ENCODE measurements around the gene BBX.

BBX gene

GRCh38 chr3:107627962-107628542 is 105.3 kb downstream of the BBX start:
- Histone ChIP-seq H3K4me3 (ENCODE audit: low read depth, low read length) (no peak overlapping the region), H3K4me1 (peaks cover 14% of the 10 kb centered on the region), H3K27me3 (no peaks in the 10 kb centered on the region), H3K9me3 (no peaks in the 10 kb centered on the region), H3K36me3 (no peaks in the 10 kb centered on the region)
- no peak for TF ChIP-seq CTCF (IDR thresholded peaks at IDR 0.05; ENCODE audit: low read depth, low read length)
- DNase-seq: no peak

GRCh38 chr3:107629566-107629965 is 106.8 kb downstream of the BBX start:
- H3K36me3 ChIP-seq: no peaks in the 10 kb centered on the region
- H3K9me3 ChIP-seq: no peaks in the 10 kb centered on the region
- H3K4me1 ChIP-seq: peaks cover 14% of the 10 kb centered on the region
- no peak overlapping the region for H3K4me3 ChIP-seq (ENCODE audit: low read depth, low read length)
- no peak for TF ChIP-seq CTCF (IDR thresholded peaks at IDR 0.05; ENCODE audit: low read depth, low read length)
- no peak for DNase-seq
- no peaks in the 10 kb centered on the region for H3K27me3 ChIP-seq

- peaks cover 12% of the 10 kb centered on the region for H3K4me1 ChIP-seq
- no peak overlapping the region for H3K4me3 ChIP-seq (ENCODE audit: low read depth, low read length)
- H3K36me3 ChIP-seq: no peaks in the 10 kb centered on the region
- no peaks in the 10 kb centered on the region for H3K27me3 ChIP-seq
- no peak for DNase-seq
- no peaks in the 10 kb centered on the region for H3K9me3 ChIP-seq
- no peak for TF ChIP-seq CTCF (IDR thresholded peaks at IDR 0.05; ENCODE audit: low read depth, low read length)
Measured at GRCh38 chr3:107630779-107631178, 108.0 kb downstream of the BBX start.

DNA sequence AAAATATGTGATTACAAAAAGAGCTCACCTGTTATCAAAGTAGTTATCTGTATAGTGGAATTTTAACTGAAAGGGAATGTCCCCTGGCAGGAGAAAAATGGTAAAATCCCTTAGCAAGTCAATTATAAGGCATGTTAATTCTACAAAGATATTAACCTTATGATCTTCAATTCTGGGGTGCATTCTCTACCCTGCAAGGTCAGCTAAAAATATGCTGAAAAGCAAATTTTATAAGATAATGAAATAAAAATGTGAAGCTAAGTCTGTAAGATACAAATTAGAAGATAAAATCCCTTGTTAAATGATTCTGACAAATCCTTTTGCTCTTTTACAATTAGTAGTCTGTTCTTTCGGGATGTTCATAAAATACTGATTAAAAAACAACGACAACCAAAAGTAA is 109.8 kb downstream of the BBX start:
- no peaks in the 10 kb centered on the region for H3K9me3 ChIP-seq
- H3K4me1 ChIP-seq: peaks cover 12% of the 10 kb centered on the region
- no peaks in the 10 kb centered on the region for H3K36me3 ChIP-seq
- H3K27me3 ChIP-seq: no peaks in the 10 kb centered on the region
- TF ChIP-seq CTCF (IDR thresholded peaks at IDR 0.05; ENCODE audit: low read depth, low read length): no peak
- H3K4me3 ChIP-seq (ENCODE audit: low read depth, low read length): no peak overlapping the region
- DNase-seq: no peak

- Histone ChIP-seq H3K4me1 (peaks cover 12% of the 10 kb centered on the region), H3K36me3 (no peaks in the 10 kb centered on the region), H3K9me3 (no peaks in the 10 kb centered on the region), H3K27me3 (no peaks in the 10 kb centered on the region), H3K4me3 (ENCODE audit: low read depth, low read length) (no peak overlapping the region)
- no peak for TF ChIP-seq CTCF (IDR thresholded peaks at IDR 0.05; ENCODE audit: low read depth, low read length)
- no peak for DNase-seq
Measured at GRCh38 chr3:107633327-107634098, 110.8 kb downstream of the BBX start.

- no peak for DNase-seq
- Histone ChIP-seq H3K4me3 (ENCODE audit: low read depth, low read length) (no peak overlapping the region), H3K4me1 (peaks cover 12% of the 10 kb centered on the region), H3K27me3 (no peaks in the 10 kb centered on the region), H3K36me3 (no peaks in the 10 kb centered on the region), H3K9me3 (no peaks in the 10 kb centered on the region)
- no peak for TF ChIP-seq CTCF (IDR thresholded peaks at IDR 0.05; ENCODE audit: low read depth, low read length)
Measured at GRCh38 chr3:107634099-107634489, 111.3 kb downstream of the BBX start.

Data from BE2C (cell line).